Vagina (tissue), 2 donors: ENCODE measurements around the gene BEST1. TPM values are rescaled to one million over a fixed set of nuclear protein-coding genes. Genes with fewer than 3 reads are reported as not detected.
A peak's percentile ranks its signal among the peaks of the same experiment; 100 is the strongest.

Experiments used
- DNase-seq, 2 donors: peaks; one replicate each; pipeline ENCODE4 v3.0.0-alpha.2; 2017; ENCODE audit errors: extremely low spot score in 2 of 2
- H3K27ac ChIP-seq: fragments of 200-600 bp; sonication (generic); one replicate; pipeline ENCODE4 v1.5.1; 2019
- H3K27me3 ChIP-seq: fragments of 200-600 bp; sonication (generic); one replicate; pipeline ENCODE4 v1.5.1; 2019
- H3K36me3 ChIP-seq, 2 donors: fragments of 200-600 bp; sonication (generic); one replicate each; pipeline ENCODE4 v1.5.1; 2017 to 2019
- H3K4me1 ChIP-seq: fragments of 200-600 bp; sonication (generic); one replicate; pipeline ENCODE4 v1.5.1; 2019
- H3K4me3 ChIP-seq, 2 donors: fragments of 200-600 bp; sonication (generic); 1 replicate in 1 of 2; 2 replicates in 1 of 2; pipeline ENCODE4 v1.5.1; 2016 to 2019
- H3K9me3 ChIP-seq: fragments of 200-600 bp; sonication (generic); one replicate; pipeline ENCODE4 v1.5.1; 2019
- POLR2A ChIP-seq, 2 donors: fragments of 450-650 bp; IDR thresholded peaks; one replicate each; pipeline ENCODE4 v1.6.1; 2017; ENCODE audit warnings: antibody characterized with exemption in 2 of 2, mild to moderate bottlenecking in 2 of 2, moderate library complexity in 2 of 2
- POLR2AphosphoS5 ChIP-seq, 2 donors: sonication (generic); formaldehyde crosslinking; IDR thresholded peaks; one replicate each; pipeline ENCODE4 v1.9.0; 2017; ENCODE audit warnings: antibody characterized with exemption in 2 of 2, mild to moderate bottlenecking in 2 of 2, low read depth in 1 of 2; ENCODE audit not compliant: insufficient read depth in 1 of 2
- intact Hi-C: fragments of 100-400 bp; cut with DNase I; formaldehyde crosslinking; loops from one replicate; pipeline ENCODE4 v1.15.1; 2023
- total RNA-seq: library from RNA; depleted of rRNA; stranded (reverse); fragments of >200 nt; gene quantifications from one replicate; pipeline ENCODE4 v1.2.3, GENCODE V29; 2016
- TF ChIP-seq, protein P1 (sequence below), 3 experiments: fragments of 450-650 bp in 2 of 3; fragments of 200-600 bp in 1 of 3; sonication (generic) in 1 of 3; IDR thresholded peaks; one replicate each; pipeline ENCODE4 v1.5.1; 2017 to 2019; ENCODE audit warnings: antibody characterized with exemption in 3 of 3, mild to moderate bottlenecking in 2 of 3, moderate library complexity in 2 of 3

BEST1 gene
- total RNA-seq, 1 donor from 2014 or later = 4.4 TPM

DNA sequence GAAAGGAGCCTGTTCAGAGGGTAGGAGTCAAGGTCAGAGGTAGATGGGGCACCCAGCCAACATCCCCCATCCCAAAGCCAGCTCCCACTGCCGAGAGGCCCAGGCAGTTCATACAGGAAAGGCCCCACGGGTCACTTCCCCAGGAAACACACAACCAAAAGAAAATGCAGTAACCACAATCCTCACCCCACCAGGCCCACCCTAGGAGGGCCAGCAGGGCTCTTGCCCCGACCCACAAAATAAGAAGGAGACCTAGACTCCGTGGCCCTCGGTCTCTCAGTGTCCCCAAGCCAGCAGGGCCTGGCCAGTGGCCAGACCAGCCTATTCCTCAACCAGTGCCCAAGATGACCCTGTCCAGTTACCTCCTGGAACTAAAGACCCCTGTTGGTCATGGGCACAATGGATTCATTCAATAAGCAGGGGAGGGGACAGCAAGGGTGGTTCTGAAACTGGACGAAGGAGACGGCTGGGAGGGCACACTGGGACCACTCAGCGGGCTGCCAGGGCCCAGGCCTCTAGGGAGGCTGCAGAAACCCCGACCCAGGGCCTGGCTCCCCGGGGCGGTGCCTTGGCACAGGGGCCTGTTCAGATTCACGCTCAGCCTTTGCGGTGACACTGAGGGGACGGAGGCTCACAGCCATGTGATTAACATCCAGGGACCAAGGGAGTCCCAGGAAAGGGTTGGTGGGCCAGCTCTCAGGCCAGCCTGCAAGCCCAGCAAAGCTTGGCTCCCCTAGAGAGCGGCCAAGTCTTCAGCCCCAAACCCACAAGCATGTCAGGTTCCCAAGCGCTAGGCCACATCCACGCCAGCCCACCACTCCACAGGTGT, 38.2 kb upstream of the BEST1 start:
- H3K27ac ChIP-seq = peak overlapping the region; percentile 71
- H3K4me3 ChIP-seq = no peak overlapping the region
- peaks cover 74% of the 10 kb centered on the region for H3K4me1 ChIP-seq

DNA sequence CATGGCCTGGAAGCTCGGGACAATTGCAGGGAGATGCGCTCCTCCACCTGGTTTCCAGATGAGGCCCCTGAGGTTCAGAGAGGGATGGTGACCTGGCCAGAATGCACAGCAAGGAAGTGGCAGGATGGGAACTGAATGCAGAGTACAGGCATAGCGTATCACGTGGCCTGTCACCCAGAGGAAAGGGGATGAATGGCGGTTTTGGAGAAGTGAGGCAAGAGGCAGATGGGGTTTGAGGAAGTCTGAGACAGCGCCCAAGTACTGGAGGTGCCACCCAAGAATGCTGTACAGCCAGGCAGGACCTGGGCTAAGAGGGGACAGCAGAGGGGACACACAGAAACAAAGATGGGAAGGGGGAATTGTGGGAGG, 37.6 kb upstream of the BEST1 start:
- no peak overlapping the region for H3K4me3 ChIP-seq
- DNase-seq = no peak
- H3K36me3 ChIP-seq = no peaks in the 10 kb centered on the region
- H3K4me1 ChIP-seq = peaks cover 74% of the 10 kb centered on the region
- intact Hi-C loops = no loop called here
- H3K27ac ChIP-seq = peak overlapping the region; percentile 71
- H3K27me3 ChIP-seq = no peaks in the 10 kb centered on the region
- no peak for TF ChIP-seq POLR2AphosphoS5 (IDR thresholded peaks at IDR 0.05; ENCODE audit: insufficient read depth in 1 of 2, low read depth in 1 of 2)
- TF ChIP-seq, protein P1, sequence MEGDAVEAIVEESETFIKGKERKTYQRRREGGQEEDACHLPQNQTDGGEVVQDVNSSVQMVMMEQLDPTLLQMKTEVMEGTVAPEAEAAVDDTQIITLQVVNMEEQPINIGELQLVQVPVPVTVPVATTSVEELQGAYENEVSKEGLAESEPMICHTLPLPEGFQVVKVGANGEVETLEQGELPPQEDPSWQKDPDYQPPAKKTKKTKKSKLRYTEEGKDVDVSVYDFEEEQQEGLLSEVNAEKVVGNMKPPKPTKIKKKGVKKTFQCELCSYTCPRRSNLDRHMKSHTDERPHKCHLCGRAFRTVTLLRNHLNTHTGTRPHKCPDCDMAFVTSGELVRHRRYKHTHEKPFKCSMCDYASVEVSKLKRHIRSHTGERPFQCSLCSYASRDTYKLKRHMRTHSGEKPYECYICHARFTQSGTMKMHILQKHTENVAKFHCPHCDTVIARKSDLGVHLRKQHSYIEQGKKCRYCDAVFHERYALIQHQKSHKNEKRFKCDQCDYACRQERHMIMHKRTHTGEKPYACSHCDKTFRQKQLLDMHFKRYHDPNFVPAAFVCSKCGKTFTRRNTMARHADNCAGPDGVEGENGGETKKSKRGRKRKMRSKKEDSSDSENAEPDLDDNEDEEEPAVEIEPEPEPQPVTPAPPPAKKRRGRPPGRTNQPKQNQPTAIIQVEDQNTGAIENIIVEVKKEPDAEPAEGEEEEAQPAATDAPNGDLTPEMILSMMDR (IDR thresholded peaks at IDR 0.05) = no peak
- no peak for TF ChIP-seq POLR2A (IDR thresholded peaks at IDR 0.05)
- H3K9me3 ChIP-seq = no peaks in the 10 kb centered on the region

More for the DNA sequence above, 38.2 kb upstream of the BEST1 start:
- H3K36me3 ChIP-seq = no peaks in the 10 kb centered on the region
- no peaks in the 10 kb centered on the region for H3K9me3 ChIP-seq
- TF ChIP-seq POLR2A (IDR thresholded peaks at IDR 0.05) = no peak
- DNase-seq = no peak
- intact Hi-C loops = no loop called here
- H3K27me3 ChIP-seq = no peaks in the 10 kb centered on the region

DNA sequence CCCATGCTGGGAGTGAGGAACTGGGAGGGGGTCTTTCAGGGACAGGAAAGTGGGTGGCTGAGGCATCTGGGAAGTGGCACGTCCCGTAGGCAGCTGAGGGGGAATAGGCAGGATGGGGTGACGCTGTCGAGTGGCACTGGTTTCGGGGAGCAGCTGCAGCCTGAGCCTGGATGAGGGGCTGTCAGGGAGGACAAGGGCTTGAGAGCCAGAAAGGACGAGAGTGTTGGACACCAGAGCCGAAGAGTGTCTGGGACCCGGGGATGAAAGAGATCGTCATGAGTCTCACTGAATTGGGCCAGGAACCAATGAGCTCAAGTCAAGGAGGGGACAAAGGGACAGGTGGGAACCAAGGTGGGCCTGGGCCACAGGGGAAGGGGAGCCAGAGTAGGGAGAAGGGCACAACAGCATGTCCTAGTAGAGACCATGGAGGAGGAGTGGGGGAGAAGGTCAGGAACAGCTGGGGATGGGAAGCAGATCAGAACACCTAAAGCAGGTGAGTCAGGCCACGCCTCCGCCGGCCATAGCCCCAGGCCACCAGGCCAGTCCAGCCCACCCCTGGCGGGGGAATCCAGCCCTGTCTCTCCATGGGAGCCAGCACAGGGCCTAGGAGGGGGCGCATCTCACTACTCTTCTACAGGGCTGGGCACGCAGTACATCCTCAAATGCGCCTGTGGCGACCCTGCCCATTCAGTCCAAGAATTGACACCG, 37.0 kb upstream of the BEST1 start:
- DNase-seq = no peak

DNA sequence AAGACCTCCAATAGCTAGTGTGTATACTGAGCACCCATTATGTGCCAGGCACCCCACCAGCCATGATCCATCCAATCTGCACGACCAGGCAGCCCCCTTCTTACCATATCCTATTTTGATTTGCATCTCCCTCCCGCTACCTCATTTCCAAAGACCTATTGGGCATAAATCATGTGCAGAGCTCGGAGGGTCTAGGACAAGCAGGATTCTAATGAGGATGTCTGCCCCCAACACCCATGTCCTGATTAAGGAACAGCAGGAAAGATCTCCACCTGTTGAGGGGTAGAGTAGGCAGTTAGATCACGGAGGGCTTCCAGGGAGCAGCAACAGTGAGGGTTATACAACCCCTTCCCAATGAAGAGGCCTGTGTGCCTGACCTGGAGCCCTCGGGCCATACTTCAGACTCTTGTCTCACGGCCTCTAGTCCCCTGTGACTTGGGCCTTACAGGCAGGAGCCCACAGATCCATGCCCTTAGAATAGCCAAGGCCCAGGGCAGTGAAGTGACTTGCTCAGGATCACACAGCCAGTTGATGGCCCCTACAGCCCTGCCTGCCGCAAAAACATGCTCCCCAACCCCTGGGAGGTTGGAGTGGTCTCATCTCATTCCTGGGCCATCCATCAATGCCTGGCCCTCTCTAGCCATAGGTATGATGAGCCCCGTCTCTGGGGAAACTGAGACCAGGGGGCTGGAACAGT, 36.3 kb upstream of the BEST1 start:
- Histone ChIP-seq H3K4me3 (no peak overlapping the region), H3K27ac (peak overlapping the region; percentile 85), H3K36me3 (no peaks in the 10 kb centered on the region), H3K4me1 (peaks cover 77% of the 10 kb centered on the region), H3K9me3 (no peaks in the 10 kb centered on the region), H3K27me3 (no peaks in the 10 kb centered on the region)
- no peak for TF ChIP-seq POLR2AphosphoS5 (IDR thresholded peaks at IDR 0.05; ENCODE audit: insufficient read depth in 1 of 2, low read depth in 1 of 2)
- TF ChIP-seq POLR2A (IDR thresholded peaks at IDR 0.05) = no peak
- TF ChIP-seq, protein P1 (IDR thresholded peaks at IDR 0.05) = no peak
- no peak for DNase-seq
- intact Hi-C loops = no loop called here

More for the DNA sequence above, 37.0 kb upstream of the BEST1 start:
- Histone ChIP-seq H3K9me3 (no peaks in the 10 kb centered on the region), H3K4me3 (no peak overlapping the region), H3K27ac (no peak overlapping the region), H3K4me1 (peaks cover 77% of the 10 kb centered on the region), H3K36me3 (no peaks in the 10 kb centered on the region), H3K27me3 (no peaks in the 10 kb centered on the region)
- intact Hi-C loops = no loop called here
- no peak for TF ChIP-seq POLR2AphosphoS5 (IDR thresholded peaks at IDR 0.05; ENCODE audit: insufficient read depth in 1 of 2, low read depth in 1 of 2)
- TF ChIP-seq, protein P1 (IDR thresholded peaks at IDR 0.05) = no peak
- no peak for TF ChIP-seq POLR2A (IDR thresholded peaks at IDR 0.05)

DNA sequence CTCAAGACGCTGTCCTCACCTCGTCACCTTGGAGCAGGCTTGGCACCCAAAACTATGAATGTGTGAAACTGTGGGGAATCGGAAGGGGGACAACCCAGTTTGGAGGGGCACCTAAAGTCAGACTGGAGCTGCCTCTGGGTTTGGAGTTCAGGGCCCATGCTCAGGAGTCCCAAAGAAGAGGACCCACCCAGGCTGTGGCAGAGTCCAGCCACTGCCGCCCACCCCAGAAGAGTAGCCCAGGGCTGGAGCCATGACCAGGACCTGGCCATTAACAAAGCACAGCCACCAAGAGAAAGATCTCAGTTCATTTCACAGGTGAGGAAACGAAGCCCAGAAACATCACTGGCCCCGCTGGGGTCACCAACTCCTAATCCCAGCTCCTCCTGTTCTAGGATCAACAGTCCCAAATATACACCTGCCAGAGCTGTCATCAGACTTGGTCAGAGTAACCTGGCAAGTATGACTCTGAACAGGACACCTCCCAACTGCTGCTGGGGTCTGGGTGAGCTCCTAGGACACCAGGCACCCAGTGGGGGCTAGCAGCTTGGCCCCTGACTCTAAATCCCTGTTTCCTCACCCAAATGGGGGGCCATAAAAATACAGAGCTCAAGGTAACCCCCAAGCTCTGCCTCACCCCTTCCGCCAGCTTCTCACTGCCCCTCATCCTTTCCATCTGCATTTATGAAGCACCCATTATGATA, 35.5 kb upstream of the BEST1 start:
- H3K36me3 ChIP-seq = no peaks in the 10 kb centered on the region
- peaks cover 77% of the 10 kb centered on the region for H3K4me1 ChIP-seq
- H3K9me3 ChIP-seq = no peaks in the 10 kb centered on the region
- peak overlapping the region; percentile 85 for H3K27ac ChIP-seq
- intact Hi-C loops = no loop called here
- DNase-seq = peak in 1 of 2 donors; percentile 85
- TF ChIP-seq POLR2A (IDR thresholded peaks at IDR 0.05) (no peak), POLR2AphosphoS5 (IDR thresholded peaks at IDR 0.05; ENCODE audit: insufficient read depth in 1 of 2, low read depth in 1 of 2) (no peak)
- TF ChIP-seq, protein P1 (IDR thresholded peaks at IDR 0.05) = no peak
- H3K4me3 ChIP-seq = peak overlapping the region in 1 of 2 donors; percentile 2
- H3K27me3 ChIP-seq = no peaks in the 10 kb centered on the region
